Stimulated activated naive CD8-positive, alpha-beta T cell treated with anti-CD3 and anti-CD28 coated beads, Interleukin-15, amount 100 ng/mL, for 72 hours (primary cell): ENCODE results near the gene SGK2.

Experiments used
- ATAC-seq: fragments of 150-1000 bp; cut with Tn5 transposase; 2 replicates; pipeline ENCODE4 v1.10.0; 2021; ENCODE audit warnings: mild to moderate bottlenecking, moderate library complexity
- DNase-seq, 2 donors: peaks; one replicate each; pipeline ENCODE4 v3.0.0; 2021 to 2022
- H3K27ac Mint-ChIP-seq, 2 donors: one replicate each; pipeline ENCODE4 v1.8.0; 2022; ENCODE audit warnings: mild to moderate bottlenecking in 2 of 2, mixed read lengths in 2 of 2, moderate library complexity in 2 of 2
- H3K27me3 Mint-ChIP-seq: one replicate; pipeline ENCODE4 v1.8.0; 2022; ENCODE audit warnings: mixed read lengths
- H3K4me1 Mint-ChIP-seq: one replicate; pipeline ENCODE4 v1.8.0; 2022; ENCODE audit warnings: mild to moderate bottlenecking, mixed read lengths
- H3K4me3 Mint-ChIP-seq, 2 donors: one replicate each; pipeline ENCODE4 v1.8.0; 2022; ENCODE audit warnings: mild to moderate bottlenecking in 2 of 2, mixed read lengths in 2 of 2, moderate library complexity in 1 of 2
- H3K9me3 Mint-ChIP-seq, 2 donors: one replicate each; pipeline ENCODE4 v1.8.0; 2022; ENCODE audit warnings: mixed read lengths in 2 of 2

Gene SGK2

DNA sequence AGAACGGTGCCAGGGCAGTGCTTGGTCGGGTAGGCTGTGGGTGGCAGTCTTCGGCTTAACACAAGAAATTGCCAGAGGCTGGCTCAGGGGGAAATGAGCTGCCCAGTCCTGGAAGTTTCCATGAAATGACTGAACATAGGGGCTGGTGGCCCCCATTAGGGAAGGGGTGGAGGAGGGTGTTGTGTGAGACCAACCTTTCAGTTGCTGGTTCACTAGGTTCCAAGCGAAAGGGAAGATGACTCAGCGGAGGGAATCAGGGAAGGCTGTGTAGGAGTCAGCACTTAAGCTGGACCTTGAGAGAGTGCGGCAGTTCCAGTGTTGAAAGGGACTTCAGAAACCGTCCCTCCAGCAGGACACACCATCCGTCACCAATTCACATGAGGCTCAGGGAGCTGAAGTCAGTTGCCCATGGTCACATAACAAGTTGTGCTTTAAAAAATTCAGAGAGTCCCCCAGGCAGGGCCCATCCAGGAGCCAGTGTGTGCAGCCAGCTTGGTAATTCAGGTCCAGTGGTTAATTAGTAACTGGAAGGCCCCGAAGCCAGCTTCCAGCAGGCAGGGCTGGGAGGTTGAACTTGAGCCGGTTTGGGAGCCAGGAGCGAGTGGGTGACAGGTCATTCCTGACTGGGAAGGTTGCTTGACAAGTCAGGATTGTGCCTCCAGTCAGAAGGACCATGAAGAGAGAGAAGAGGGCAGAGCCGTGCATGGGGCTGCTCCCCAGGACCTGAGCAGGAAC is at the start of gene SGK2:
SGK2 (plus strand) TSS at position 616 of the 735 bp plus-strand sequence. CDS start 7,469 bp downstream, outside the sequence.
- DNase-seq (no peak), ATAC-seq (no peak)
- H3K4me1 Mint-ChIP-seq: no peaks in the 10 kb centered on the region
- H3K9me3 Mint-ChIP-seq: no peaks in the 10 kb centered on the region
- H3K27me3 Mint-ChIP-seq: no peaks in the 10 kb centered on the region
- H3K27ac Mint-ChIP-seq: peak within 1 kb of the TSS in 1 of 2 donors; percentile 29
- no peak within 1 kb of the TSS for H3K4me3 Mint-ChIP-seq

DNA sequence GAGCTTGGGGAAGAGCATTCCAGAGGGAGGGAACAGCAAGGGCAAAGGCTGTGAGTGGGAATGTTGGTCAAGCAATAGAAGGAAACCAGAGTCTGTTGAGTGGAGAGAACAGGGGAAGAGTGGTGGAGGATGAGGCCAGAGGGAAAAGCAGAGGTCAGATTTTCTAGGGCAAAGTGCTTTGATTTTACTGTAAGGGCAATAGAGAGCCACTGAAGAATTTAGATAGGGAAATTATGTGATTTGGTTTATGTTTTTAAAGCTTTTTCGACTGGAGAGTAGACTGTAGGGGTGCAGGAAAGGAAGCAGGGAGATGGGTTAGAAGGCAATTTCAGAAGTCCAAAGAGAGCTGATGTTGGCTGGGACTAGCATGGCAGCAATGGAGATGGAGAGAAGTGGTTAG is 46.9 kb upstream of the SGK2 start:
- Mint-ChIP-seq H3K4me1 (peaks cover 29% of the 10 kb centered on the region), H3K27me3 (peaks cover 25% of the 10 kb centered on the region), H3K27ac (no peak overlapping the region), H3K4me3 (no peak overlapping the region), H3K9me3 (no peaks in the 10 kb centered on the region)
- ATAC-seq (no peak), DNase-seq (no peak)

DNA sequence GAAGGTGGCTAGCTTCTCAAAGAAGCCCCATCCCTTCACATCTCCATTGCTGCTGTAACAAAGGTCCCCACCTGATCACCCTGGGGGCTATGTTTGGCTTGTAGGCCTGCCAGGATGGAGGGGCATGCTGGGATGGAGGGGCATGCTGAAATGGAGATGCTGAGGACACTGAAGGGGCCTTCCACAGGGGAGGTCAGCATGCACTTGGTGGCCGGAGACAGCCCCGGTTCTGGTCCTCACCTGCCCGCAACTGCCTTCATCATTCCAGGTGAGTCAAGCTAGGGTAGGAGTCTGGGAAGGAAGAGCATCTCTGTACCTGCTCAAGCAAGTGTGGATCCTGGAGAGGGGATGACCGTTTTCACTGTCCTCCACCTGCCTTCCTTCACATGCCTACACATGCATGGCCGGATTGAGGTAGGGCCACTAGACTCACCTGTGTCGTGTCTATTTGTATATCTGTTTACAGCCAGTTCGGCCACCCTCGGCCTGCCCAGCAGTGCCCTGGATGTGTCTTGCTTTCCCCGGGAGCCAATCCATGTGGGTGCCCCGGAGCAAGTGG is 45.4 kb upstream of the SGK2 start:
- DNase-seq: no peak
- Mint-ChIP-seq H3K27ac (peak overlapping the region in 1 of 2 donors; percentile 96), H3K4me3 (peak overlapping the region; percentile 94 to 99), H3K4me1 (peaks cover 20% of the 10 kb centered on the region), H3K9me3 (no peaks in the 10 kb centered on the region), H3K27me3 (peaks cover 12% of the 10 kb centered on the region)
- ATAC-seq: no peak

DNA sequence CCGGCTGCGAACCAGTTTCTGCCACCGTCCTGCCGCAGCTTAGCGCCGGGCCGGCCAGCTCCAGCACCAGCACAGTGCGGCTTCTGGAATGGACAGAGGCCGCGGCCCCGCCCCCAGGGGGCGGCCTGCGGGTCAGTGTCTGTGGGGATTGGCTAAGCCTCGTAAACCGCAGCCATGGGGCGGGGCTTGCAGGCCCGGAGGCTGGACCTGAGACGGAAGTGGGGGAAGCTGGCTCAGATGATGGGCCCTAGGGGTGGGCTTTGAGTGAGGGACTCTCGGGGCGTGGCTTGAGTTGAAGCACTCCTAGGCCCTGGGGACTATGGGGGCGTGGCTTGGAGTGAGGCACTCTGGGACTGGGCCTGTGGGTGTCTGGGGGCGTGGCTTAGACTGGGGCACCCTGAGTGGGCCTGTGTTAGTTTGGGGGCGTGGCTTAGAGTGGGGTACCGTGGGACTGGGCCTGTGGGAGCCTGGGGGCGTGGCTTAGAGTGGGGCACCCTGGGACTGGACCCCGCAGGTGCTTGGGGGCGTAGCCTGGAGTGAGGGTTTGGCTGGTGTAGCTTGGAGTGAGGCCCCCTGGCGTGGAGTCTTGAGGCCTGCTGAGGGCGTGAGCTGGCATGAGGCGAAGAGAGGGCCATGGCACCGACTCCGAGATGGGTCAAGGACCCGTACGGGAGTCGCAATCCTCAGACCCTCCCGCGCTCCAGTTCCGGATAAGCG is 44.7 kb upstream of the SGK2 start:
- peaks cover 13% of the 10 kb centered on the region for H3K4me1 Mint-ChIP-seq
- H3K27ac Mint-ChIP-seq: peak overlapping the region; percentile 96 to 98
- ATAC-seq: peak; percentile 92
- no peaks in the 10 kb centered on the region for H3K9me3 Mint-ChIP-seq
- peaks cover 6% of the 10 kb centered on the region for H3K27me3 Mint-ChIP-seq
- peak; percentile 95 to 98 for DNase-seq
- peak overlapping the region; percentile 94 to 99 for H3K4me3 Mint-ChIP-seq

DNA sequence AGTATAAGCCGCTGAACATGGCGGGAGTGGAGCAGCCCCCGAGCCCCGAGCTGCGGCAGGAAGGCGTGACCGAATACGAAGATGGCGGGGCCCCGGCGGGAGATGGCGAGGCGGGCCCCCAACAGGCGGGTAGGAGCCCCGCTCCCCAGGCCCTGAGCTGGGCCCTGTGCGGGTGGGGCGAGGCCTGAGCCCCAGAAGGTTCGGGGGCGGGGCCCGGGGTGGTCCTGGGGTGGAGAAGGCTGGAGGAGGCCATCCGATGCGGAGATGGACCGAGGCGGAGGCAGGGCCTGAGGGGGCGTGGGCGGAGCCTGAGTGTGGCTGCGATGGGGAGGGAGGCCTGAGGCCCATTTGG is 44.2 kb upstream of the SGK2 start:
- H3K4me3 Mint-ChIP-seq: peak overlapping the region; percentile 94 to 99
- no peaks in the 10 kb centered on the region for H3K9me3 Mint-ChIP-seq
- peaks cover under 1% of the 10 kb centered on the region for H3K27me3 Mint-ChIP-seq
- peaks cover 12% of the 10 kb centered on the region for H3K4me1 Mint-ChIP-seq
- peak; percentile 54 for ATAC-seq
- peak overlapping the region; percentile 96 to 98 for H3K27ac Mint-ChIP-seq
- no peak for DNase-seq

DNA sequence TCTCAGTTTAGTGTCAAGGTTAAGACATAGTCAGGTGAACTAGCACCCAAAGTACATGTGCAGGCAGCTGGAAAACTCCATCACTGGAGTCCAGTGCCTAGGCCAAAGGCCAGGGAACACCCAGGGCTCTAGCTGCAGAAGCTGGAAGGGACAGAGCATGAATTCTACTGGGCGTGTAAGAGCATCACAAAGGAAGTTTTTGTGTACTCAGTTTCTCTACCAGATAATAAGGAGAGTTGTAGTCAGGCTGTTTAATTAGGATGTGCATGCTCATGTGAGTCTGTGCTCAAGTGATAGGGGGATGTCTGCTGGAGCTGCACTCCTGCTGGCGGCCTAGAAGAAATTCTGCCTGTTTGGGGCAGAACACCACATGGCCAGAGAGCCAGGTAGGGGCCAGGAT is 43.2 kb upstream of the SGK2 start:
- Mint-ChIP-seq H3K4me1 (peaks cover 12% of the 10 kb centered on the region), H3K4me3 (peak overlapping the region; percentile 94 to 99), H3K27me3 (no peaks in the 10 kb centered on the region), H3K27ac (no peak overlapping the region), H3K9me3 (no peaks in the 10 kb centered on the region)
- DNase-seq (no peak), ATAC-seq (no peak)

DNA sequence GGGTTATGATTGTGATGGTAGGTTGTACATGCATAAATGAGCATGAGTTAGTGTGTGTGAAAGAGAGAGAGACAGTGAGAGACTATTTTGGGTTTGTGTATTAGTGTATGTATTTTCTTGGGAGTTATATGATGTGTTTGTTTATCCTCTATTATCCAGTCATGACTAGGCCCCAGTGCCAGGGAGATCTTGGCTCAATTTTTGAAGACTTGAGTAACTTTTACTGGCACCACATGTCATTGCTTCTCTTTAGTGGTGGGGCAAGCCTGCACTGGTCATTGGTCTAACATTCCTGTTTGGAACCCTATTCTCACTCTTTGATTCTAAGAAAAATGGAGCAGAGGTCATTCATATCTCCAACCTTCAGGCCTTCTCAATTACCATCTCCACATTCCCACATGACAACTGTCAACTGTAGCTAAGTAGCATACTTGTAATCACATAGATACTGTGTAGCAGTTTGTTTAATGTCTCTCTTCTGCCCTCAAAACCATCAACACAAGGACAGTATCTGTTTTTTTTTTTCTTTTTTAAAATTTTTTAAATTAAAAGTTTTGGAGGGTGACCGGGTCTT is 42.5 kb upstream of the SGK2 start:
- no peak for ATAC-seq
- no peaks in the 10 kb centered on the region for H3K27me3 Mint-ChIP-seq

DNA sequence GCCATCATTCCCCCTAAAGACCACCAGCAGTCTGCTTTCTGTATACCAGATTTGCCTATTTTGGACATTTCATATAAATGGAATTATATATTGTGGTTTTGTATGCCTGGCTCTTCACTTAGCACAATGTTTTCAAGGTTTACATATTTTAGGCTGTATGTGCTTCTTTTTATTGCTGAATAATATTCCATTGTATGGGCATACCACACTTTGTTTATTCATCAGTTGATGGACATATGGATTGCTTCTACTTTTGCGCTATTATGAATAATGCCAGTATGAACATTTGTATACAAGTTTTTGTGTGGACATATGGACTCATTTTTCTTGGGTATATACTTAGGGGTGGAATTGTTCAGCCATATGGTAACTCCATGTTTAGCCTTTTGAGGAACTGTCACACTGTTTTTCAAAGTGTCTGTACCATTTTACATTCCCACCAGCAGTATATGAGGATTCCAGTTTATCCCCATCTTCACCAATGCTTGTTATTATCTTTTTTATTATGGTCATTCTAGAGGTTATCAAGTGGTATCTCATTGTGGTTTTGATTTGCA is 38.7 kb upstream of the SGK2 start:
- ATAC-seq (no peak), DNase-seq (no peak)
- Mint-ChIP-seq H3K27ac (no peak overlapping the region), H3K4me1 (peaks cover 12% of the 10 kb centered on the region), H3K27me3 (no peaks in the 10 kb centered on the region), H3K9me3 (peaks cover 0 to 10% of the 10 kb centered on the region in 2 donors), H3K4me3 (no peak overlapping the region)

More for the DNA sequence above, 42.5 kb upstream of the SGK2 start:
- Mint-ChIP-seq H3K27ac (no peak overlapping the region), H3K4me3 (no peak overlapping the region), H3K4me1 (peaks cover 12% of the 10 kb centered on the region), H3K9me3 (no peaks in the 10 kb centered on the region)
- DNase-seq: no peak

DNA sequence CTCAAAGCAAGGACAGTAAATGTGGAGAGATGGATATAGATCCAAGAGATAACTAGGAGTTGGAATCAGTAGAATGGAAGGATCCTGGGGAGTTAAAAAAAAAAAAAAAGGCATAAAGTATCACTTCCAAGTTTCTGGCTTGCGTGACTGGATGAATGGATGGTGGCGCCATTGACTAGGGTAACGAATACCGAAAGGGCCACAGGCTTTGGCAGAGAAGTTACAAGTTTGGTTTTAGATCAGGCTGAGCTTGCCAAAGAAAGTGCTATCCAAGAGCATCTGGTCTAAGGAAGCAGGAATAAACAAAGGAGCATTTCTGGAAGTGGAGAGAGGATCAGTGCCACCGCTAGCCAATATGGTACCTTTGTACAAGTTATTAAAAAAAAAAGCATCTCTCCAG is 33.8 kb upstream of the SGK2 start:
- Mint-ChIP-seq H3K27ac (no peak overlapping the region), H3K9me3 (peaks cover 0 to 10% of the 10 kb centered on the region in 2 donors), H3K4me3 (no peak overlapping the region), H3K27me3 (no peaks in the 10 kb centered on the region), H3K4me1 (no peaks in the 10 kb centered on the region)
- ATAC-seq (no peak), DNase-seq (no peak)

DNA sequence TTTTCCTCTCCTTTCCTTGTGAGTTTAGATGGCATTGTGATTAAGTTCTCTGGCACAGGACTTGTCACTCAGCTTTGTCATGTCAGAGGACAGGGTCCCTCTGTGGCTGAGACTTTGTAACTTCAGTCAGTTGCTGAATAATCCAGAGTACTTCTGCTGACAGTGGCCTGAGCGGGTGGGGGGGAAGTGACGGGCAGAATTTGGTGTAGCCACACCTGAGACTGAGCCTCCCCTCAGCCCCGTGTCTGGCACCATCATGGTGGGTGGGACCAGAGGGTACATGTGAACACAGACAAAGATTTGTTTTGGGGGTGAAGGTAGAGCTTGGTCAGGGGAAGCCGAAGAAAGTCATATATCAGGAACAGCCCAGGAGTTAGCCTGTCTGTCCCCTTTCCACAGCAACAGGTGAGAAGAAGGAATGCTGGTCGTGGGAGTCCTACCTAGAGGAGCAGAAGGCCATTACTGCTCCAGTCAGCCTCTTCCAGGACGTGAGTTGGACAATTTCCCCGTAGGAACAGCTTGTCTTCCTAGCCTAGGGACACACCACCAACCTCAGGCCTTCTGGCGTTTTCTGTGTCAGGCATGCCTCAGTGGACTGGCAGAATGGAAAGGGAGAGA is 30.5 kb upstream of the SGK2 start:
- no peaks in the 10 kb centered on the region for H3K4me1 Mint-ChIP-seq
- no peak overlapping the region for H3K27ac Mint-ChIP-seq

DNA sequence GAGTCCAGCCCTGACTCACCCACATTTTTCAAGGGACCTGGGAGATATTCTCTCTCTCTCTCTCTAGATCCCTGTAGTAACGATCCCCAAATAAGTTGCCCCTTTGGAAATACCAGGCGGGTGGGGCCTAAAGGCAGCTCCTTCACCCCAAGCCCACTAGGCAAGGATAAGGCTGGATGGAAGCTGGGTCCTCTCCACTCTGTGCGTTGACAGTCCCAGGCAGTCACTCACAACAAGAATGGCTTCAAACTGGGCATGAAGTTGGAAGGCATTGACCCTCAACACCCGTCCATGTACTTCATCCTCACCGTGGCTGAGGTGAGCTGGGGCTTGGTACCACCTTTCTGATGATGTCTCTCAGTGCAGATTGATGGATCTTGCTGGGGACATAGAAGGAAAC is 29.8 kb upstream of the SGK2 start:
- H3K4me1 Mint-ChIP-seq: no peaks in the 10 kb centered on the region
- no peak for ATAC-seq
- DNase-seq: no peak
- H3K27ac Mint-ChIP-seq: peak overlapping the region in 1 of 2 donors; percentile 52
- no peak overlapping the region for H3K4me3 Mint-ChIP-seq
- peaks cover 0 to 10% of the 10 kb centered on the region in 2 donors for H3K9me3 Mint-ChIP-seq
- no peaks in the 10 kb centered on the region for H3K27me3 Mint-ChIP-seq

More for the DNA sequence above, 30.5 kb upstream of the SGK2 start:
- Mint-ChIP-seq H3K9me3 (peaks cover 0 to 10% of the 10 kb centered on the region in 2 donors), H3K4me3 (no peak overlapping the region), H3K27me3 (no peaks in the 10 kb centered on the region)
- DNase-seq (no peak), ATAC-seq (no peak)

DNA sequence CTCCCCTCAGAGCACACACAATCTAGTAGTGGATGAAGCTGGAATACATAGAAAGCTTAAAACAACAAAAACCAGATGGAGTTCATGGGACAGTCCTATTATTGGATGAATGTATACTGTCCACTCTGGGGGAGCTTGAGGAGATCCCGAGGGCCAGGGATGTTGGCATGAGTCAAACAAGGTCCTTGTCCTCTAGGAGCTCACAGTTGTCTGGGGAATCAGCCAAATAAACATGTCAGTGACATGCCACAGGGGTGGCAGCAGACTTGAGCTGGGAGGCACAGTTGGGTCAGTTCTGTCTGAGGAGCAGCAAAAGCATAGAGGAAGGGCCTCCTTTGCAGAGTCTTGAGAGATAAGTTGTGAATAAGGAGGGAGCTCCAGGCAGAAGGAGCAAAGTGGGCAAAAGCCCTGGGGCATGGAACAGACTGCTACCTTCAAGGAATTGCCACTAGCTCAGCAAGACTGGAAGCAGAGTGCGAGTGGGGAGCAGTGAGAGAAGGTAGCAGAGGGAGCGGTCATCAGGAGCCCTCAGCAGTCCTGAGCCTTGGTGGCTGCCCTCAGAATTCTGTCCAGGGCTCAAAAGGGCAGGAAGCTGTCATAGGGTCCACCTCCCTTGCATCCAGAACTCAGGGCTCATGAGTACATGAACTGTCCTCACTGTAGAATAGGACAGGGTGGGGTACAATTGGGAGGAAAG is 29.2 kb upstream of the SGK2 start:
- Mint-ChIP-seq H3K27ac (peak overlapping the region; percentile 52 to 60), H3K4me1 (no peaks in the 10 kb centered on the region), H3K9me3 (peaks cover 0 to 6% of the 10 kb centered on the region in 2 donors), H3K4me3 (no peak overlapping the region), H3K27me3 (no peaks in the 10 kb centered on the region)
- DNase-seq: no peak
- ATAC-seq: no peak

DNA sequence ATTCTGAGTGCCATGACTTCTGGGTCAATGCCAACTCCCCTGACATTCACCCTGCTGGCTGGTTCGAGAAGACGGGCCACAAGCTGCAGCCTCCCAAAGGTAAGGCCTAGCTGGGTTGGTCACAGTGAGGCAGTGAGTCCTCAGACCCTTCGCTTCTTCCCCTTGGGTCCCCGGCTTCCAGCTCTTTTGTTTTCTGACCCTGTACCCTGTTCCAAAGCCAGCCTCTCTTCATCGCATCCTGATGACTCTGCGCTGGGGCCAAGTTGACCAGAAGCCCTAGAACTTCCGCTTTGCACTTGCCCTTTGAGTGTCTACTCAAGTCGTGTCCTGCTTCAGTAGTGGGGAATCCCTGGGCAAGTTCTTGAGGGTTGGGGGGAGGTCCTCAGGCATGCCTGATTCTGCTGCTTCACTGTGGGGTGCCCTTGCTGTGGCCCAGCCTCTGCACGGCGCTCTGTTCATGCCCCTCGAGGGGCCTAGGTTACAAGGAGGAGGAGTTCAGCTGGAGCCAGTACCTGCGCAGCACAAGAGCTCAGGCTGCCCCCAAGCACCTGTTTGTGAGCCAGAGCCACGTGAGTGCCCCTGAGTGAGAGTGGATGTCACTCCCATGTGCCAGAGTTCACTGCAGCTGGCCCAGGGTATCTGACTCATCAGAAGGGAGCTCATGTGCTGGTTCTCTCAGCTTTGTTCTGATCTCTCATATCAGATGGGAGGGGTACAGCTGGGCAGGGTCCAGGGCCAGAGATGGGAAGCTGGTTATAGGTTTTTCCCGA is 28.3 kb upstream of the SGK2 start:
- H3K4me3 Mint-ChIP-seq: no peak overlapping the region
- no peak for ATAC-seq
- H3K27me3 Mint-ChIP-seq: no peaks in the 10 kb centered on the region
- no peaks in the 10 kb centered on the region for H3K4me1 Mint-ChIP-seq
- H3K27ac Mint-ChIP-seq: no peak overlapping the region
- H3K9me3 Mint-ChIP-seq: no peaks in the 10 kb centered on the region
- no peak for DNase-seq

DNA sequence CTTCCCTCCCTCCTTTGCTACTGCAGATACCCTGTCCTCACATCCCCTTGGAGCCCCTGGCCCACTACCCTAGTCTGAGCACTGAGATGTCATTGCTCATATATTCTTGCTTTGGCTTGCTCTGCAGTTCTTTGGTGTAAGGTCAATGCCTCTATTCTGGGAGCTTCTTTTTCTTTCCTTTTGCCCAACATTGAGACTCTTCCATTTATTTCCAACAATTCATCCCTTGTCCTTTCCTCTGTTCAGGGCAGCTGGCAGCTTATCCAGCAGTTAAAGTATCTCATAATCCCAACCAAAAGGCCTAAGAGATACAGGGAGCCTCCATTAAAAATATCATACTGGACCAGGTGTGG is 27.8 kb upstream of the SGK2 start:
- no peak overlapping the region for H3K4me3 Mint-ChIP-seq
- DNase-seq (no peak), ATAC-seq (no peak)
- H3K4me1 Mint-ChIP-seq: no peaks in the 10 kb centered on the region
- H3K27me3 Mint-ChIP-seq: no peaks in the 10 kb centered on the region
- H3K27ac Mint-ChIP-seq: peak overlapping the region in 1 of 2 donors; percentile 31
- H3K9me3 Mint-ChIP-seq: no peaks in the 10 kb centered on the region
